HepG2 (cell line): ENCODE data around the gene AGBL2. TPM values are rescaled to one million over a fixed set of nuclear protein-coding genes. Genes with fewer than 3 reads are reported as not detected.
A peak's percentile ranks its signal among the peaks of the same experiment; 100 is the strongest.

Experiments
- ATAC-seq: fragments of 200-7000 bp; cut with Tn5 transposase; 3 replicates; pipeline ENCODE4 v1.9.1; 2020; ENCODE audit warnings: mild to moderate bottlenecking, moderate library complexity
- Bru-seq: library from RNA; stranded (reverse); fragments of 400-500 nt; gene quantifications from one replicate; lab custom pipeline; 2021; lab: Mats Ljungman, UMichigan
- BruChase-seq, 2 experiments: library from RNA; stranded (reverse); fragments of 400-500 nt; gene quantifications; one replicate each; lab custom pipeline; 2021; lab: Mats Ljungman, UMichigan
- BruUV-seq: library from RNA; stranded (reverse); fragments of 400-500 nt; replicated peaks from 2 replicates; lab custom pipeline; 2021; lab: Mats Ljungman, UMichigan
- CTCF ChIA-PET: fragments of 300-600 bp; formaldehyde crosslinking; extraction: SDS; loops from one replicate; lab custom pipeline; 2021; ENCODE audit warnings: low total read pairs, inconsistent platforms, low intra/inter-chr PET ratio; lab: Yijun Ruan, JAX
- POLR2A ChIA-PET: fragments of 350-600 bp; sonication (Branson Sonifier 250); formaldehyde crosslinking; loops from one replicate; lab custom pipeline; 2020; ENCODE audit warnings: antibody characterized with exemption, inconsistent platforms; lab: Yijun Ruan, JAX
- DNase-seq: peaks from one replicate; pipeline ENCODE4 v3.0.0-alpha.2; 2015; ENCODE audit warnings: low spot score
- FAIRE-seq: peaks from 3 replicates; lab custom pipeline; 2011; peaks lifted over from hg19 to GRCh38; lab: Jason Lieb, UNC
- H2AFZ ChIP-seq: one replicate; pipeline ENCODE4 v1.6.1; 2011; ENCODE audit warnings: low read length, inconsistent platforms
- H3K27ac ChIP-seq: fragments of 300-600 bp; 3 replicates; pipeline ENCODE4 v1.8.0; 2011; ENCODE audit warnings: mixed run types, mild to moderate bottlenecking, mixed read lengths, low read length, inconsistent platforms; ENCODE audit not compliant: insufficient read depth; ENCODE audit errors: extremely low read length
- H3K27me3 ChIP-seq, 2 experiments: fragments of 200-600 bp in 1 of 2; 2 replicates in 1 of 2; 3 replicates in 1 of 2; pipeline versions ENCODE4 v1.6.0 to v1.8.0; 2011; ENCODE audit warnings: low read length in 2 of 2, mild to moderate bottlenecking in 2 of 2, moderate library complexity in 2 of 2, inconsistent platforms in 1 of 2; ENCODE audit not compliant: insufficient read depth in 2 of 2, control insufficient read depth in 1 of 2
- H3K36me3 ChIP-seq, 2 experiments: fragments of 200-600 bp in 1 of 2; replicated peaks in 1 of 2; 2 replicates in 1 of 2; 3 replicates in 1 of 2; pipeline versions ENCODE4 v1.5.1 to v1.8.0; 2011; ENCODE audit warnings: low read length in 2 of 2, inconsistent platforms in 1 of 2; ENCODE audit not compliant: insufficient read depth in 2 of 2, control insufficient read depth in 1 of 2
- H3K4me1 ChIP-seq: 2 replicates; pipeline ENCODE4 v1.5.1; 2012; ENCODE audit warnings: low read length, inconsistent platforms; ENCODE audit not compliant: insufficient read depth
- H3K4me2 ChIP-seq: 2 replicates; pipeline ENCODE4 v1.6.0; 2011; ENCODE audit warnings: low read depth, low read length, inconsistent platforms
- H3K4me3 ChIP-seq, 3 experiments: fragments of 200-600 bp in 1 of 3; sonication (generic), shearing (Covaris generic) in 1 of 3; replicated peaks in 1 of 3; 2 replicates each; pipeline ENCODE4 v1.5.1; 2011 to 2016; ENCODE audit warnings: low read length in 3 of 3, inconsistent platforms in 2 of 3, low read depth in 2 of 3, mild to moderate bottlenecking in 2 of 3, control low read depth in 1 of 3, mixed read lengths in 1 of 3; ENCODE audit not compliant: insufficient read depth in 1 of 3
- H3K79me2 ChIP-seq: one replicate; pipeline ENCODE4 v1.6.1; 2011; ENCODE audit warnings: low read length, inconsistent platforms; ENCODE audit not compliant: insufficient read depth
- H3K9ac ChIP-seq: 2 replicates; pipeline ENCODE4 v1.6.0; 2011; ENCODE audit warnings: mild to moderate bottlenecking, low read depth, low read length, inconsistent platforms; ENCODE audit not compliant: insufficient read depth
- H3K9me3 ChIP-seq: 2 replicates; pipeline ENCODE4 v1.5.1; 2012; ENCODE audit warnings: mild to moderate bottlenecking, low read length
- H4K20me1 ChIP-seq: 2 replicates; pipeline ENCODE4 v1.6.0; 2011; ENCODE audit warnings: inconsistent platforms, mild to moderate bottlenecking, low read length, moderate library complexity; ENCODE audit not compliant: insufficient read depth
- MAZ ChIP-seq, 2 experiments: sonication (generic) in 1 of 2; formaldehyde crosslinking in 1 of 2; IDR thresholded peaks; 2 replicates each; pipeline versions ENCODE4 v1.5.0 to v1.6.1; 2012 to 2020; ENCODE audit warnings: low read depth in 2 of 2, mild to moderate bottlenecking in 2 of 2, borderline replicate concordance in 1 of 2, improper control_type of control experiment in 1 of 2, low read length in 1 of 2, missing genetic modification reagents in 1 of 2, moderate library complexity in 1 of 2
- TGIF2 ChIP-seq: IDR thresholded peaks from 2 replicates; pipeline ENCODE4 v1.6.1; 2016; ENCODE audit warnings: control low read depth, missing compliant biosample characterization
- TOPORS ChIP-seq: sonication (generic); formaldehyde crosslinking; IDR thresholded peaks from 2 replicates; pipeline ENCODE4 v1.8.0; 2023; ENCODE audit warnings: mild to moderate bottlenecking, missing genetic modification reagents
- ZNF550 ChIP-seq: sonication (generic); formaldehyde crosslinking; IDR thresholded peaks from 2 replicates; pipeline ENCODE4 v1.4.0; 2020; ENCODE audit warnings: mild to moderate bottlenecking, missing genetic modification reagents, borderline replicate concordance
- ZNF710 ChIP-seq: sonication (generic); formaldehyde crosslinking; IDR thresholded peaks from 2 replicates; pipeline ENCODE4 v1.5.0; 2020; ENCODE audit warnings: mild to moderate bottlenecking, missing genetic modification reagents, borderline replicate concordance
- ZSCAN5A ChIP-seq: sonication (generic); formaldehyde crosslinking; IDR thresholded peaks from 2 replicates; pipeline ENCODE4 v1.8.0; 2022; ENCODE audit warnings: mild to moderate bottlenecking, missing genetic modification reagents, borderline replicate concordance
- WGBS: methylation state at CpG from one replicate; pipeline ENCODE4 v1.1.6; 2017; ENCODE audit warnings: low lambda C conversion rate; 5-methylcytosine and 5-hydroxymethylcytosine counted together
- in situ Hi-C: cut with HindIII; loops from 2 replicates; pipeline ENCODE4 v1.10.0; 2017; ENCODE audit warnings: low pct_unique_long_range_greater_than_20kb; ENCODE audit not compliant: extremely low pct_ligation_motif_present
- intact Hi-C: fragments of 100-400 bp; cut with micrococcal nuclease; formaldehyde crosslinking; loops from one replicate; pipeline ENCODE4 v1.10.0; 2022; ENCODE audit not compliant: unreplicated experiment
- long read RNA-seq, 2 experiments: library from RNA in 1 of 2; library from polyadenylated mRNA in 1 of 2; stranded (forward) in 1 of 2; unstranded in 1 of 2; transcript quantifications; one replicate each; pipeline ENCODE4 v2.0.0, GENCODE V29; 2019 to 2022
- polyA minus RNA-seq, 3 experiments: library from RNA; depleted of rRNA, polyadenylated mRNA; stranded (reverse); fragments of >200 nt; gene quantifications; 2 replicates each; pipeline ENCODE4 v1.2.3, GENCODE V29; 2011; ENCODE audit warnings: low replicate concordance in 1 of 3
- polyA plus RNA-seq, 8 experiments: library from polyadenylated mRNA; depleted of rRNA in 3 of 8; stranded (reverse) in 7 of 8; unstranded in 1 of 8; fragments of >200 nt; fragmentation: Illumina TruSeq in 4 of 8; extraction: Trizol in 4 of 8; gene quantifications; 2 replicates each; pipeline versions ENCODE4 v1.2.1 to v1.2.3, GENCODE V29; 2011 to 2016; ENCODE audit warnings: low read depth in 4 of 8, missing spikeins in 1 of 8, mixed read lengths in 1 of 8; ENCODE audit not compliant: insufficient read depth in 1 of 8
- total RNA-seq, 5 experiments: library from RNA; depleted of rRNA; stranded (reverse); fragments of >200 nt; fragmentation: Illumina TruSeq; extraction: Trizol; gene quantifications; 2 replicates each; pipeline ENCODE4 v1.2.3, GENCODE V29; 2016; ENCODE audit warnings: low read depth in 1 of 5
- TF ChIP-seq, protein P1 (sequence below): IDR thresholded peaks from 2 replicates; pipeline ENCODE4 v1.6.1; 2016; ENCODE audit warnings: mild to moderate bottlenecking, missing biosample characterization, missing genetic modification reagents
- TF ChIP-seq, protein P2 (sequence below): sonication (generic); formaldehyde crosslinking; IDR thresholded peaks from 2 replicates; pipeline ENCODE4 v1.5.0; 2020; ENCODE audit warnings: mild to moderate bottlenecking, missing genetic modification reagents, borderline replicate concordance

Gene AGBL2
- 0.67 and 1.6 TPM in 2 replicates for total RNA-seq (2016; rRNA removed; fragmentation: Illumina TruSeq; extraction: Trizol)
- 1.1 and 1.4 TPM in 2 replicates for total RNA-seq (2016; cell fraction: cytosol; rRNA removed; fragmentation: Illumina TruSeq; extraction: Trizol; ENCODE audit: low read depth)
- 0.56 and 2.4 TPM in 2 replicates for total RNA-seq (2016; cell fraction: insoluble cytoplasmic fraction; rRNA removed; fragmentation: Illumina TruSeq; extraction: Trizol)
- 1.1 and 2.4 TPM in 2 replicates for total RNA-seq (2016; cell fraction: membrane; rRNA removed; fragmentation: Illumina TruSeq; extraction: Trizol)
- 3.0 and 3.7 TPM in 2 replicates for total RNA-seq (2016; cell fraction: nucleus; rRNA removed; fragmentation: Illumina TruSeq; extraction: Trizol)
- polyA plus RNA-seq (2011; rRNA removed) = 5.7 and 6.7 TPM in 2 replicates
- polyA plus RNA-seq (2011; cell fraction: cytosol; rRNA removed) = 1.2 and 1.6 TPM in 2 replicates
- 16.0 and 24.7 TPM in 2 replicates for polyA plus RNA-seq (2011; cell fraction: nucleus; rRNA removed)
- 1.6 and 2.1 TPM in 2 replicates for polyA plus RNA-seq (2012)
- polyA plus RNA-seq (2016; cell fraction: cytosol; fragmentation: Illumina TruSeq; extraction: Trizol; ENCODE audit: low read depth) = 0.08 and 0.57 TPM in 2 replicates
- 0.80 and 1.1 TPM in 2 replicates for polyA plus RNA-seq (2016; cell fraction: insoluble cytoplasmic fraction; fragmentation: Illumina TruSeq; extraction: Trizol; ENCODE audit: low read depth)
- polyA plus RNA-seq (2016; cell fraction: membrane; fragmentation: Illumina TruSeq; extraction: Trizol; ENCODE audit: low read depth) = 0.43 and 0.99 TPM in 2 replicates
- 10.3 and 15.4 TPM in 2 replicates for polyA plus RNA-seq (2016; cell fraction: nucleus; fragmentation: Illumina TruSeq; extraction: Trizol; ENCODE audit: insufficient read depth, low read depth)
- polyA minus RNA-seq (2011; rRNA and poly(A)+ RNA removed; ENCODE audit: low replicate concordance) = 3.9 and 7.2 TPM in 2 replicates
- 0.59 and 2.4 TPM in 2 replicates for polyA minus RNA-seq (2011; cell fraction: cytosol; rRNA and poly(A)+ RNA removed)
- polyA minus RNA-seq (2011; cell fraction: nucleus; rRNA and poly(A)+ RNA removed) = 8.0 and 8.6 TPM in 2 replicates
- percentile 33 among the genes with signal in this experiment for Bru-seq, nascent RNA
- BruChase-seq, experiment 1, labeled RNA remaining after a 6-hour chase = percentile 25 among the genes with signal in this experiment
- percentile 28 among the genes with signal in this experiment for BruChase-seq, experiment 2, labeled RNA remaining after a 2-hour chase
- long read RNA-seq, experiment 1 = 0 reads
- long read RNA-seq, experiment 2, partial matches to known transcripts = 0 of 3 reads
- long read RNA-seq, experiment 2, other reads (novel, unspliced or antisense) = 3 of 3 reads

GRCh38 chr11:47715082-47715669 lies at the start of gene AGBL2:
AGBL2 (minus strand) TSS chr11:47715369; CDS start chr11:47714650, 719 bp downstream.
- Histone ChIP-seq H4K20me1 (no peaks in the 10 kb centered on the region), H3K27ac (peak within 1 kb of the TSS; percentile 55), H3K4me3 (peak within 1 kb of the TSS; percentile 78 to 84 (median 78)), H3K4me1 (peaks cover 22% of the 10 kb centered on the region), H3K79me2 (no peaks in the 10 kb centered on the region), H3K9ac (peak within 1 kb of the TSS; percentile 76), H3K4me2 (peak within 1 kb of the TSS; percentile 97), H3K27me3 (no peaks in the 10 kb centered on the region), H3K36me3 (peaks cover 3 to 24% of the 10 kb centered on the region in 2 experiments), H3K9me3 (no peaks in the 10 kb centered on the region), H2AFZ (peak within 1 kb of the TSS; percentile 59)
- in situ Hi-C loops = no loop called here
- peak; percentile 68 for DNase-seq
- 0% methylated on average over 1 of the region's 35 CpGs for WGBS
- ChIA-PET CTCF (no interaction called here), POLR2A (interaction anchor here (0.5 to 2.5 kb wide), 11 partner anchors 9 to 76 kb away, joined by 3 to 40 read pairs (median 4); partner anchors contain the start of gene FNBP4)
- intact Hi-C loops = no loop called here
- no TSS peak for BruUV-seq
- FAIRE-seq = no peak
- ATAC-seq = peak; percentile 96
- no peak for TF ChIP-seq TOPORS
- TF ChIP-seq TGIF2 (CRISPR knock-in tag) = no peak
- TF ChIP-seq, protein P1, sequence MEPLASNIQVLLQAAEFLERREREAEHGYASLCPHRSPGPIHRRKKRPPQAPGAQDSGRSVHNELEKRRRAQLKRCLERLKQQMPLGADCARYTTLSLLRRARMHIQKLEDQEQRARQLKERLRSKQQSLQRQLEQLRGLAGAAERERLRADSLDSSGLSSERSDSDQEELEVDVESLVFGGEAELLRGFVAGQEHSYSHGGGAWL (CRISPR knock-in tag) = peak; percentile 74
- TF ChIP-seq ZNF710 (CRISPR knock-in tag) = peak; percentile 48; the same call in 1 of the 2 replicates
- TF ChIP-seq MAZ (IDR thresholded peaks at IDR 0.05; ENCODE audit: borderline replicate concordance, low read depth, low read length) = no peak
- TF ChIP-seq MAZ (CRISPR knock-in tag; IDR thresholded peaks at IDR 0.05; ENCODE audit: low read depth) = peak; percentile 69; the same call in 1 of the 2 replicates
- TF ChIP-seq, protein P2, sequence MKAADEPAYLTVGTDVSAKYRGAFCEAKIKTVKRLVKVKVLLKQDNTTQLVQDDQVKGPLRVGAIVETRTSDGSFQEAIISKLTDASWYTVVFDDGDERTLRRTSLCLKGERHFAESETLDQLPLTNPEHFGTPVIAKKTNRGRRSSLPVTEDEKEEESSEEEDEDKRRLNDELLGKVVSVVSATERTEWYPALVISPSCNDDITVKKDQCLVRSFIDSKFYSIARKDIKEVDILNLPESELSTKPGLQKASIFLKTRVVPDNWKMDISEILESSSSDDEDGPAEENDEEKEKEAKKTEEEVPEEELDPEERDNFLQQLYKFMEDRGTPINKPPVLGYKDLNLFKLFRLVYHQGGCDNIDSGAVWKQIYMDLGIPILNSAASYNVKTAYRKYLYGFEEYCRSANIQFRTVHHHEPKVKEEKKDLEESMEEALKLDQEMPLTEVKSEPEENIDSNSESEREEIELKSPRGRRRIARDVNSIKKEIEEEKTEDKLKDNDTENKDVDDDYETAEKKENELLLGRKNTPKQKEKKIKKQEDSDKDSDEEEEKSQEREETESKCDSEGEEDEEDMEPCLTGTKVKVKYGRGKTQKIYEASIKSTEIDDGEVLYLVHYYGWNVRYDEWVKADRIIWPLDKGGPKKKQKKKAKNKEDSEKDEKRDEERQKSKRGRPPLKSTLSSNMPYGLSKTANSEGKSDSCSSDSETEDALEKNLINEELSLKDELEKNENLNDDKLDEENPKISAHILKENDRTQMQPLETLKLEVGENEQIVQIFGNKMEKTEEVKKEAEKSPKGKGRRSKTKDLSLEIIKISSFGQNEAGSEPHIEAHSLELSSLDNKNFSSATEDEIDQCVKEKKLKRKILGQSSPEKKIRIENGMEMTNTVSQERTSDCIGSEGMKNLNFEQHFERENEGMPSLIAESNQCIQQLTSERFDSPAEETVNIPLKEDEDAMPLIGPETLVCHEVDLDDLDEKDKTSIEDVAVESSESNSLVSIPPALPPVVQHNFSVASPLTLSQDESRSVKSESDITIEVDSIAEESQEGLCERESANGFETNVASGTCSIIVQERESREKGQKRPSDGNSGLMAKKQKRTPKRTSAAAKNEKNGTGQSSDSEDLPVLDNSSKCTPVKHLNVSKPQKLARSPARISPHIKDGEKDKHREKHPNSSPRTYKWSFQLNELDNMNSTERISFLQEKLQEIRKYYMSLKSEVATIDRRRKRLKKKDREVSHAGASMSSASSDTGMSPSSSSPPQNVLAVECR (CRISPR knock-in tag) = peak; percentile 83; the same call in 1 of the 2 replicates
- 0 out of 2 replicates have a peak, but pooled peaks have one; percentile 31 for TF ChIP-seq ZSCAN5A (CRISPR knock-in tag)
- TF ChIP-seq ZNF550 (CRISPR knock-in tag) = peak; percentile 55; the same call in 1 of the 2 replicates
